Tibial nerve (tissue), 4 donors: ENCODE results near the gene TMEM62.

Experiments used
- EP300 ChIP-seq, 2 donors: sonication (generic); formaldehyde crosslinking; IDR thresholded peaks; one replicate each; pipeline ENCODE4 v1.6.1; 2017; ENCODE audit warnings: antibody characterized with exemption in 2 of 2, mild to moderate bottlenecking in 1 of 2
- TF ChIP-seq, protein P1 (sequence below), 5 experiments: fragments of 200-600 bp in 3 of 5; fragments of 450-650 bp in 2 of 5; sonication (generic) in 3 of 5; IDR thresholded peaks; one replicate each; pipeline ENCODE4 v1.5.1; 2016 to 2019; ENCODE audit warnings: antibody characterized with exemption in 5 of 5, mild to moderate bottlenecking in 3 of 5, moderate library complexity in 2 of 5

DNA sequence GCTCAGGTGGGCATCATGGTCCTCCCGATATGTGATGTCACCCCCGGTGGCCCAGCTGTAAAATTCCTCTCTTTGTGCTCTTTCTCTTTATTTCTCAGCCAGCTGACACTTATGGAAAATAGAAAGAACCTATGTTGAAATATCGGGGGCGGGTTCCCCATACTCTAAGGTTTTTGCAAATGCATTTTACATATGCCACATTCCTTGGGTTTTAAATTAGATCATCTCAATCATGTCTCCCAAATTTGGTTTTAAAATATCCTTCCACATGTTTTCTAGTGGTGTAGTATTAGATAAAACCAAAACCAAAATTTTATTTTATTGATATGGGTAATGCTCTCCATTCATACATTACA, 4.4 kb upstream of the TMEM62 start:
- TF ChIP-seq, protein P1, sequence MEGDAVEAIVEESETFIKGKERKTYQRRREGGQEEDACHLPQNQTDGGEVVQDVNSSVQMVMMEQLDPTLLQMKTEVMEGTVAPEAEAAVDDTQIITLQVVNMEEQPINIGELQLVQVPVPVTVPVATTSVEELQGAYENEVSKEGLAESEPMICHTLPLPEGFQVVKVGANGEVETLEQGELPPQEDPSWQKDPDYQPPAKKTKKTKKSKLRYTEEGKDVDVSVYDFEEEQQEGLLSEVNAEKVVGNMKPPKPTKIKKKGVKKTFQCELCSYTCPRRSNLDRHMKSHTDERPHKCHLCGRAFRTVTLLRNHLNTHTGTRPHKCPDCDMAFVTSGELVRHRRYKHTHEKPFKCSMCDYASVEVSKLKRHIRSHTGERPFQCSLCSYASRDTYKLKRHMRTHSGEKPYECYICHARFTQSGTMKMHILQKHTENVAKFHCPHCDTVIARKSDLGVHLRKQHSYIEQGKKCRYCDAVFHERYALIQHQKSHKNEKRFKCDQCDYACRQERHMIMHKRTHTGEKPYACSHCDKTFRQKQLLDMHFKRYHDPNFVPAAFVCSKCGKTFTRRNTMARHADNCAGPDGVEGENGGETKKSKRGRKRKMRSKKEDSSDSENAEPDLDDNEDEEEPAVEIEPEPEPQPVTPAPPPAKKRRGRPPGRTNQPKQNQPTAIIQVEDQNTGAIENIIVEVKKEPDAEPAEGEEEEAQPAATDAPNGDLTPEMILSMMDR (IDR thresholded peaks at IDR 0.05) = no peak
- no peak for TF ChIP-seq EP300 (IDR thresholded peaks at IDR 0.05)
